ENCODE measurements around the gene GLRA3.

DNA sequence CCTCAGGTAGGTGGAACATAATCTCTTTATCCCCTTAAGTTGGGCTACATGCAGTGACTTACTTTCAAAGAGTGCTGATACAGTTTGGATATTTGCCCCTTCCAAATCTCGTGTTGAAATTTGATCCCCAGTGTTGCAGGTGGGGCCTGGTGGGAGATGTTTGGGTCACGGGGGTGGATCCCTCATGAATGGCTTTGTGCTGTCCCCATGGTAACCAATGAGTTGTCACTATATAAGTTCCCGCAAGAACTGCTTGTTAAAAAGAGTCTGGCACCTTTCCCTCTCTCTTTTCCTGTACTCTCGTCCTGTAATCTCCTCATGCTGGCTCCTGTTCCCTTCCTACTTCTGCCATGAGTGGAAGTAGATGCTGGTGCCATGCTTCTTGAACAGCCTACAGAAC lies 71.3 kb downstream of the GLRA3 start:
- no peak for TF ChIP-seq ZNF8 (CRISPR knock-in tag; IDR thresholded peaks at IDR 0.05)
- TF ChIP-seq, protein P1, sequence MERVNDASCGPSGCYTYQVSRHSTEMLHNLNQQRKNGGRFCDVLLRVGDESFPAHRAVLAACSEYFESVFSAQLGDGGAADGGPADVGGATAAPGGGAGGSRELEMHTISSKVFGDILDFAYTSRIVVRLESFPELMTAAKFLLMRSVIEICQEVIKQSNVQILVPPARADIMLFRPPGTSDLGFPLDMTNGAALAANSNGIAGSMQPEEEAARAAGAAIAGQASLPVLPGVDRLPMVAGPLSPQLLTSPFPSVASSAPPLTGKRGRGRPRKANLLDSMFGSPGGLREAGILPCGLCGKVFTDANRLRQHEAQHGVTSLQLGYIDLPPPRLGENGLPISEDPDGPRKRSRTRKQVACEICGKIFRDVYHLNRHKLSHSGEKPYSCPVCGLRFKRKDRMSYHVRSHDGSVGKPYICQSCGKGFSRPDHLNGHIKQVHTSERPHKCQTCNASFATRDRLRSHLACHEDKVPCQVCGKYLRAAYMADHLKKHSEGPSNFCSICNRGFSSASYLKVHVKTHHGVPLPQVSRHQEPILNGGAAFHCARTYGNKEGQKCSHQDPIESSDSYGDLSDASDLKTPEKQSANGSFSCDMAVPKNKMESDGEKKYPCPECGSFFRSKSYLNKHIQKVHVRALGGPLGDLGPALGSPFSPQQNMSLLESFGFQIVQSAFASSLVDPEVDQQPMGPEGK (CRISPR knock-in tag; IDR thresholded peaks at IDR 0.05; ENCODE audit: borderline replicate concordance), result no peak

Measured in SK-N-SH treated with all-trans-retinoic acid at 6 μM for 48 hours (cell line).